Testis (tissue), 2 donors: ENCODE results near the gene ACSL1.

Source experiments
- CTCF ChIP-seq, 3 experiments: fragments of 450-650 bp in 2 of 3; fragments of 200-600 bp in 1 of 3; sonication (generic) in 1 of 3; IDR thresholded peaks; one replicate each; pipeline ENCODE4 v1.5.1; 2016 to 2019; ENCODE audit warnings: antibody characterized with exemption in 3 of 3, mild to moderate bottlenecking in 2 of 3, moderate library complexity in 1 of 3
- POLR2A ChIP-seq: fragments of 450-650 bp; IDR thresholded peaks from one replicate; pipeline ENCODE4 v1.6.1; 2017; ENCODE audit warnings: antibody characterized with exemption, mild to moderate bottlenecking, moderate library complexity

- no peak for TF ChIP-seq CTCF (IDR thresholded peaks at IDR 0.05)
- TF ChIP-seq POLR2A, result no peak
These were observed 31.9 kb downstream of the ACSL1 start for GRCh38 chr4:184793735-184794355.
